Prostate gland (tissue), 2 donors: ENCODE measurements around the gene PM20D1.

Experiments used
- POLR2A ChIP-seq: fragments of 450-650 bp; IDR thresholded peaks from one replicate; pipeline ENCODE4 v1.6.1; 2016; ENCODE audit warnings: antibody characterized with exemption, mild to moderate bottlenecking
- TF ChIP-seq, protein P1 (sequence below), 4 experiments: fragments of 200-600 bp in 2 of 4; fragments of 450-650 bp in 2 of 4; sonication (generic) in 2 of 4; IDR thresholded peaks; 1 replicate in 3 of 4; 2 replicates in 1 of 4; pipeline ENCODE4 v1.5.1; 2016 to 2019; ENCODE audit warnings: antibody characterized with exemption in 4 of 4, mild to moderate bottlenecking in 2 of 4, moderate library complexity in 2 of 4

- TF ChIP-seq, protein P1, sequence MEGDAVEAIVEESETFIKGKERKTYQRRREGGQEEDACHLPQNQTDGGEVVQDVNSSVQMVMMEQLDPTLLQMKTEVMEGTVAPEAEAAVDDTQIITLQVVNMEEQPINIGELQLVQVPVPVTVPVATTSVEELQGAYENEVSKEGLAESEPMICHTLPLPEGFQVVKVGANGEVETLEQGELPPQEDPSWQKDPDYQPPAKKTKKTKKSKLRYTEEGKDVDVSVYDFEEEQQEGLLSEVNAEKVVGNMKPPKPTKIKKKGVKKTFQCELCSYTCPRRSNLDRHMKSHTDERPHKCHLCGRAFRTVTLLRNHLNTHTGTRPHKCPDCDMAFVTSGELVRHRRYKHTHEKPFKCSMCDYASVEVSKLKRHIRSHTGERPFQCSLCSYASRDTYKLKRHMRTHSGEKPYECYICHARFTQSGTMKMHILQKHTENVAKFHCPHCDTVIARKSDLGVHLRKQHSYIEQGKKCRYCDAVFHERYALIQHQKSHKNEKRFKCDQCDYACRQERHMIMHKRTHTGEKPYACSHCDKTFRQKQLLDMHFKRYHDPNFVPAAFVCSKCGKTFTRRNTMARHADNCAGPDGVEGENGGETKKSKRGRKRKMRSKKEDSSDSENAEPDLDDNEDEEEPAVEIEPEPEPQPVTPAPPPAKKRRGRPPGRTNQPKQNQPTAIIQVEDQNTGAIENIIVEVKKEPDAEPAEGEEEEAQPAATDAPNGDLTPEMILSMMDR (IDR thresholded peaks at IDR 0.05), result no peak
- TF ChIP-seq POLR2A, result no peak
Observed at GRCh38 chr1:205834751-205835150, 15.2 kb downstream of the PM20D1 start.
